Measurements from ENCODE around the gene PNMA8B.

- TF ChIP-seq CTCF (IDR thresholded peaks at IDR 0.05): no peak
- TF ChIP-seq EZH2phosphoT487 (IDR thresholded peaks at IDR 0.05): no peak
These were observed 14.3 kb downstream of the PNMA8B start for GRCh38 chr19:46481223-46481848.
